Measurements from ENCODE around the gene PIP5KL1.

PIP5KL1 gene

DNA sequence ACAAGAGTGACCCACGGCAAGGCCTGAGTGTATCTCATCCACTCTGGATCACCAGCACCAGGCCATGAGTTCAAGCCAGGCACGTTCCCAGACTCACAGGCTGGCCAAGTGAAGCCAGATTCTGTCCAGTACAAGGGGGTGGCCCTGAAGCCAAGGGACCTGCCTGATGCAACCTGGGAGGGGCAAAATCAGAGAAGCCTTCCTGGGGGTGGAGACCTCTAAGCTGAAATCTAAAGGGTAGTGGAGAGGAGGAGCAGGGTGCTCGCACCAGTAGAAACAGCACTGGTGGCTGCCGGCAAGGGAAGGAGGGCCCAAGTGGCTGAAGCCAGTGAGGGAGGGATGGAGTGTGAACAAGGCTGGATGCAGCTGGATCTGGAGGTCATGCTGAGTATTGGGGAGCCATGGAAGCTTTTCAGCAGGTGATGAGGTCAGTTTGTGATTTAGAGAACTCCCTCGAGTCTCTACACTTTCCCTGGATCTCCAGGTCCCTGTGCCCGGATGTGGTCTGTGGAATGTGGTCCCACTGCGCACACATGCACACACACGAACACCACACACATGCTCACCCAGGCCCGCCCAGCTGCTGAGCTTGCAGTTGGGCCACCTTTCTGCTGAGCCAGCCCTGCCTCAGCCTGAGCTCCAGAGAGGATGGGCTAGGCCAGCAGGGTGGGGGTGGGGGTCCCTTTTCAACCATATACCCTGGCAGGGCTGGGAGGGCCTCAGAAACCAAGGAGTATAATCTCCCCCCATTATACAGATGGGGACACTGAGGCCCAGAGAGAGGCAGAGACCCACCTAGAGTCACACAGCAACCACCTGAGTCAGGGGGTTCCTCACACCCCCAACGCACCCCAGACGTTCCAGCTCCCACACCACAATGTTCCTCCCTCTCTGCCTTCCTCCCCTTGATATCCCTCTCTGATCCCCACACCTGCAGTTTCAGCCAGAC is 1.6 kb downstream of the PIP5KL1 start:
- DNase-seq = no peak

DNA sequence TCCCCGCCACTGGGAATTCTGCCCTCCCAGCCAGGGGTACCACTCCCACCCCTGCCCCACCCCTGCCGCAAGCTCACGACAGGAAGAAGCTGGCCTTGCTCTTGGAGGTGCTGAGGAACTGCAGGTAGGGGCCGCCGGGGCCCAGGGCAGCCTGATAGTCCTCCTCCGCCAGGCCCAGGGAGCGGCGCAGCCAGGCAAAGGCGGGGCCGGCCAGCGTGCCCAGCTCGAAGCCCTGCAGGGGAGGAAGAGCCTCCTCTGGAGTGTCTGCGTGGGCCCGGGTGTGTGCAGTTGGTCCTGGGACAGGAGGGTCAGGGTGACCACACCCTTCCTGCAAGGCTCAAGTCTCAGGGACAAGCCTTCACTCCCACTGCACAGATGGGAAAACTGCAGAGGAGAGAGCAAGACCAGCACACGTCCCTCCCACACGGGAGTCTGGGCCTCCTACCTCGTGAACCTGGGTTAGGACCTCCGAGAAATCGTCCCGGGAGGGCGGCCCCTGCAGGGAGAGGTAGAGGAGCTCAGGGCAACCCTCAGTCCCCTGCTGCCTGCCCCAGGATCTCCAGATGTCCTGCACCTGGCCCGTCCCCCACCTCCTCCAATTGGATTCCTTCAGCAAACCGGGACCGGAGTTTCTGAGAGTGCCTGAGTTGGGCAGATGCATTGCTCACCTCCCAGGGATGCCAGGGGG is 2.4 kb downstream of the PIP5KL1 start:
- no peak for DNase-seq

DNA sequence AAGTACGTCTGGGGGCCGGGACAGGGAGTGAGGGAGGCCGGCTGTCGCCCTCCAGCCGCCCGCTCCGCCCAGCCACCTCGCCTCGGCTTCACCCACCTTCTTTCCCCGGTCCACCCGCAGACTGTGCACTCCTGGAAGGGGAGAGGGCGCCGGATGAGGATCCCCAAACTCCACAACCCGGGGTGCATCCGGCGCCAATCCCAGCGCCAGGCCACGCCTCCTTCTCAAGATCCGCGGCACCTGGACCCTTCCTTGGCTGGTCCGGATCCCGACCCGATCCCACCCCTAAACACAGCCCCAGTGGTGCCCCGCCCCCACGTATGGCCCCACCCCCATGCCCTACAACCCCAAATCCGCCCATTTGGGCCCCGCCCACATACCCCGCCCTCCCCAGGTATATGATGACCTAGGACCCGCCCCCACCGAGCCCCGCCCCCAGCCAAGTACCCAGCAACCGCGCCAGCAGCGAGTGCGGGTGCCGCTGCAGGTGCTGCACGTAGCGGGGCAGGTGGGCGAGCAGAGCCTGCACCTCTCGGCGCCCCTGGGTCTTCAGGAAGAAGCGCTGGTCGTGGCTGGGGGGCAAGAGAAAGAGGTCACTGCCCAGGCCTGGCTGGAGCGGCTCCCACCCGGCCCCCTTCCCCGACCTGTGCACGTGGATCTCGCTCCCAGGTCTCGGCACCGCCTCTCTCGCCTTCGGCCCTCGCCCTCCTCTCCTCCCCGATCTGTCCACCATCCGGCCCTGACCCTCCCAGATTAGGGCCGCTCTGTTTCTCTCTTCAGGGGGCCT is 3.2 kb downstream of the PIP5KL1 start:
- DNase-seq = peak; percentile 70 to 76

DNA sequence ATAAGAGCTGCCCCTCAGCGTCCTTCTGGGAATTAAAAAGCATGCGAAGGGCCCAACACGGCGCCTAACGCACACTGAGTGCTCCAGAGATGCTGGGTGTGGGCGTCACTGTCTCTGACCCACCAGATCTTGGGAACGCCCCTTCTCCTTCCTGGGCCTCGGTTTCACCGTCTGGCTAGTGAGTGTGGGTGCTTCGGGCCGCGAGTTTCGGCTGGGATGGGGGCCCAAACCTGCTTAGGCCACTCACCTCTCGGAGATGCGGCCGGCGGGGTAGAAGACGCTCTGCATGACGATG is 3.7 kb downstream of the PIP5KL1 start:
- DNase-seq = peak in 1 of 2 donors; percentile 31

DNA sequence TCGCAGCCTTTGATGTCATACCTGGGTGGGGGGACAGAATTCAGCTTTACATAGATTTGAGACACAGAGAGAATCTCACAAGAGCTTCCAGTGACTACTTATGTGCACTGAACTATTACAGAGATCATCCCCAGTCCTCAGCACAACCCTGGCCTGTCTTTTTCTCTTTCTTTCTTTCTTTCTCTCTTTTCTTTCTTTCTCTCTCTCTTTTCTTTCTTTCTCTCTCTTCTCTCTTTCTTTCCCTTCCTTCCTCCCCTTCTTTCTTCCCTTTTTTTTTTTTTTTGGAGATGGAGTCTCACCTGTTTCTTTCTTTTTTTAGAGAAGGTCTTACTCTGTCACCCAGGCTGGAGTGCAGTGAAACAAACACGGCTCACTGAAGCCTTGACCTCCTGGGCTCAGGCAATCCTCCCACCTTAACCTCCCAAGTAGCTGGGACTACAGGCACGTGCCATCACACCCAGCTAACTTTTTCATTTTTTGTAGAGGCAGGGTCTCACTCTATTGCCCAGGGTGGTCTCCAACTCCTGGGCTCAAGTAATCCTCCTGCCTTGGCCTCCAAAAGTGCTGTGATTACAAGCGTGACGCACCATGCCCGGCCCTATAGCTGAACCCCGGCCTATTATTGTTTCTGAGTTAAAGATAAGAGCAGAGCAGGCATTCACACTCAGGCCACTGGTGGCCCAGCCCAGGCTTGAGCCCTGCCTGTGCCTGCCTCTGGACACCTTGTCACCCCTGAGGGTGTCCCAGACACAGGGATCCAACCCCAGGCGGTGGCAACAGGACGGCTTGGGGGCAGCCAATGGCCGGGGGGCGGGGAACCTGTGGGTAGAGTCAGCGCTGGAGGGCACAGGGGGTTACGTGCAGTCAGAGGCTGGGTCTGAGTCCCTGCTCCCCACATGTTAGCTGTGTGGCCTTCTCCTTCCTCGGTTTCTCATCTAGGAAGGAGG is 4.3 kb downstream of the PIP5KL1 start:
- no peak for DNase-seq

DNA sequence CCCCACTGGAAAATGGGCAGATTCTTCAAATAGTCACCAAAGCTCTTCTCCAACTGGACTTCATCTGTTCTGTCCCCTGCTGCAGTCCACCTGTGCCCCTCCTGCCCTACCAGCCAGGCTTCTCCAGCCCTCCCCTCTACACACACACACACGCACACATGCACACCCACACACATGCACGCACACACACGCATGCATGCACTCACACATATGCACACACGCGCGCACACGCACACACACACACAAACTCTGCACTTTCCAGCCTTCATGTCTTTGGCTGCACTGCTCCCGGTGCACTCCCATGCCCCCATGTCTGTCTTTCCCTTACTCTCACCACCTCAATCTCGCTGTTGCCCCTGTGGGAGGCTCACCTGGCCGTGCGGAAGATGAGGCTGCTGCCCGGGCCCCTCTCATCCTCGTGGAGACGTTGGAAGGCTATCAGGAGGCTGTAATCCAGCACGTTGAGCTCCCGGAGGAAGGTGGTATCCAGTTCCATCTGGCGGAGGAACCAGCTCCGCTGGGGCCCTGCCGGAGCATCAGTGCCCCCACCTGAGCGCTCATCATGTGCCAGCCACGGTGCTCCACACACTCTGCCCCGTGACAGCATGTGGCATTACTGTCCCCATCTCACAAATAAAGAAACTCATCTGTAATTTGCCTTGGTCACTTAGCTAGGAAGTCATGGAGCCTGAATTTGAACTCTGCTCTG is 5.7 kb downstream of the PIP5KL1 start:
- no peak for DNase-seq

DNA sequence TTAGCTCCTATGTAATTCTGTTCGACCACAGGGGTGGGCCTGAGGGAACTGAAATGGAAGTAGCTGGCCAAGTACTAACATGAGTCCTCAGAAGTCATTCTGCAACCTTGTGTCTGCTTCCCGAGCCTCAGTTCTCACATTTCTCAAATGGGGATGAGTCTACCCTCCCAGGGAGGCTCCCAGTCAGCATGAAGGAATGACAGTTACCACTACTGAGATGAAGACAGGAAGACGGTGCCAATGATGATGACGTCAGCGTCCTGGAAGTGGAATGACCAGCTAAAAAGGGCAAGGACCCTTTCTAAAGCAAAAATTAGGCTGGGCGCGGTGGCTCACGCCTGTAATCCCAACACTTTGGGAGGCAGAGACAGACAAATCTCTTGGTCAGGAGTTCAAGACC is 6.8 kb downstream of the PIP5KL1 start:
- no peak for DNase-seq

DNA sequence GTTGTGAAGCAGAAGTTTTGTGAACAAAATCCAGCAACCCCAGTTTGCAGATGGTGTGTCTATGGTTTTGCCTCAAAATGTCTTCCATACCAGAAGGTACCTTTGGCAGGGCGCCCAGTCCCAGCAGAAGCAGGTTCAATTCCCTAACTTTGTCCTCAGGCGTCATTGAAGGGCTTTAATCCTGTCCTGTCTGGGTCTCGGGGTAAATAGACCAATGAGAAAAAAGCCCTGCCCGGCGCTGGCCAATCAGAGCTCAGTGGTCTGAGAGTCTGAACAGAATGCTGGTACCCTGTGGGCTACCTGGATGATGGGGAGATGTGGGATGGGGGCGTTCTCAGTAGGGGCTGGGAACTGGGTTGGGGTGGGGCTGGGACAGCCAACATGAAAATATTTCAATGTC is 7.5 kb downstream of the PIP5KL1 start:
- no peak for DNase-seq

DNA sequence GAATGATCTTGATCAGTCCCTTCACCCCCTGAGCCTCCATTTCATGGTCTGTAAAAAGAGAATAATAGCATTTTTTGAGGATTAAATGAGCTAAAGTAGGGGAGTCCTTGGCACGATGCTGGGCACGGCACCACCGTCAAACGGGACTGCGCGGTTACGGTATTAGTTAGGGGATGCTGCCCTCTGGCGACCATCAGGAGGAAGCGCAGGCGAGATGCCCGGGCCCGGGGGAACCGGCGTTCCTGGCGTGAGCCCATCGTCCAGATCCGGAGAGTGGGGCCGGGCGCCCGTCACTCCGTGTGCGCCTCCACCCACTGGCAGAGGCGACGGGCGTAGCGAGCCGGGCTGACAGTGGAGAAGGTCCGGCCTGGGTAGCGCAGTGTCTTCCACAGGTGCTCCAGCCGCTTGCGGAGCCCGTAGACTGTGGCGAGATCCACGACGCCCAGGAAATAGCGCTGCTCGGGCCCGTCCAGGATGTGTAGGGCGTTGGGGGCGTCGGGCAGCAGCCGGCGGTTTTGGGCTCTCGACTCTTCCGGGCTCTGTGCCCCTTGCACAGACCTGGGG is 8.9 kb downstream of the PIP5KL1 start:
- peak; percentile 85 to 87 for DNase-seq

DNA sequence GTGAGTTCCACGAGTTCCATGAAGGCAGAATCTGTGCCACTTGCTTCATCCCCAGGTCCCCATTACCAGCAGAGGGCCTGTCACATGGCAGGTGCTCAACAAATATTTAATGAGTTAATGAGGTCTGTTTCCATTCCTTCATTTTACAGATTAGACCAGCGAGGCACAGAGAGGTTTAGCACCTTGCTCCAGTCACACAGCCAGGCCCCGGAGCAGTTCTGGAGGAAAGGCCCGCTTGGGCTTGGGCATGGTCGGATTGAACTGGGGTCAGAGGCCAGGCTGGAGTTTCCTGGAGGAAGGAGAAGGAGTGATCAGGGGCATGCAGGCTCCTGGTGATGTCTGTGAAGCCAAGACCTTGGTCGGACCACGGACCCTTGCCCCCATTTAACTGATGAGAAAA is 9.8 kb downstream of the PIP5KL1 start:
- DNase-seq = no peak

DNA sequence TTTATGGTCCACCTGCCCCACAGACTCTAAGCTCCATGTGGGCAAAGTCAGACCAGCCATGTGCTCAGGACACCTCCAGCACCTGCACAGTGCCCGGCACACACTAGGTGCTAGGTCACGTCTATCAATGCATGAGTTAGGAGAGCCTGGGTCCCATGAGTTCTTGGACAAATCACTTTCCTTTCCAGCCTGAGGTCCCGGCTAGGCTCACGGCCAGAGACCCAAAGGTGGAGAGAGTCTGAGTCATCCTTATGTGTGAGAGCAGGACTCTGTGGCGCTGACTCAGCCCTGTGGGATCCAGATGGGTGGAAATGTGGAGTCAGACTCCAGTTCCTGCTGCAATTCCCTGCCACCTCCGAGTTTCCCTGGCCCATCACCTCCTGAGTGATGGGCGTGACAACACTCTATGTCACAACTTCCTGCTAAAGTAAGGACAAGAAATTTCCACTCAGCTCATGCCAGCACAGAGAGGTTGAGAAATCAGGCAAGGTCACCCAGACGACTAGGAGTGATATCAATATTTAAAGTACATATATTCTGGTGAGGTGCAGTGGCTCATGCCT is 11.2 kb downstream of the PIP5KL1 start:
- DNase-seq = peak in 1 of 2 donors; percentile 36

DNA sequence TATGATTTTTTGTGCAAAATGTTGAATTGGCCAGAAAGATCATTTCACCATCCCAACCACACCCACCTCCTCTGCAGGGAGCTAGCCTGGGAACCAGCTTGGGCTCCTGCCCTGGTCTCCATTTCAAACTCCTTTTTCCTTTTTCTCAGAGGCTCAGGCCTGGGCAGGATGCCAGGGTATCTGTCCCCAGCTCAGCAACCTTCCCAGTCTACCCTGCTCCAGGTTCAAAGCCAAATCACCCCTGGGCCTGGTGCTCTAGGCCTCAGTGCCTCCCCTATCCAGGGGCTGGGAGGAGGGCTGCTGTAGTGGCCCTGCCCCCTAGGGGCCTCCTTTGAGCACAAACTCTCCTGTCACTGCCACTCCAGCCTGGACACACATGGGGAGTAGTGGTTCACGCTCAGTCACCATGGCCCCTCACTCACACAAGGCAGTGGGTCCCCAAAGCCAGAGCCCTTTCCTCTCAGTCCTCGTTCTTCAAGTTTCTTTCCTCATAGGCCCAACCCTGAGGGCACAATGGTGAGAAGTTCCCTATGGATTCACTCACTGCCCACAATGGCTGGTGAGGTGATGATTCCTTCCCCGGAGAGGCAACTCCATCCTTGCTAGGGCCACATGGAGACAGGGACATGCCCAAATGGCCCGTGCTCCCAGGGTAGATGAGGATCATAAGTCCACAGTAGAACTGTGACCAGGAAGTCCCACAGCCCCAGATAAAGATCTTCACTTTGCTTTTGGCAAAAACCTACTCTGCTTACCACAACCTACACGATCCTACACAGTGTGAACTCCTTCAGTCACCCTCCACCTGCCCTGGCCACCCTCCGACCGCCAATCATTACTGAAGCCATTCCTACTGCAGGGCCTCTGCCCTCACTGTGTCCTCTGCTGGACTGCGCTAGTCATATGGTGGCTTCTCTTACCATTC is 12.1 kb downstream of the PIP5KL1 start:
- no peak for DNase-seq

DNA sequence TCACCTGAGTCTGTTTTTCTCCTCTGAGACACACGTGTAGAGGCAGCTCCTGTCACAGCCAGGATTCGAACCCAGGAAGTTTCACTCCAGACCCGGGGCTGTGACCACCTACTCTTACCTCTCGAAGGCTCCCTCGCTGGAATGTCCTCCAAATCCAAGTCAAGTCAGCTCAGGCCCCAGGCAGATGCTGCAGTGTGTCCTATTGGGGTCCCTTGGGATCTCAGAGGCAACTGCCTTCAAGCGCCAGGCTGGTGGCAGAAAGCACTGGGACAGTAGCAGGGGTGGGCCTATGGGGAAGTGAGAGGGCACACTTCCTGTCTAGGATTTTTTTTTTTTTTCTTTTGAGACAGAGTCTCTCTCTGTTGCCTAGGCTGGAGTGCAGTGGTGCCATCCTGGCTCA is 13.0 kb downstream of the PIP5KL1 start:
- no peak for DNase-seq

DNA sequence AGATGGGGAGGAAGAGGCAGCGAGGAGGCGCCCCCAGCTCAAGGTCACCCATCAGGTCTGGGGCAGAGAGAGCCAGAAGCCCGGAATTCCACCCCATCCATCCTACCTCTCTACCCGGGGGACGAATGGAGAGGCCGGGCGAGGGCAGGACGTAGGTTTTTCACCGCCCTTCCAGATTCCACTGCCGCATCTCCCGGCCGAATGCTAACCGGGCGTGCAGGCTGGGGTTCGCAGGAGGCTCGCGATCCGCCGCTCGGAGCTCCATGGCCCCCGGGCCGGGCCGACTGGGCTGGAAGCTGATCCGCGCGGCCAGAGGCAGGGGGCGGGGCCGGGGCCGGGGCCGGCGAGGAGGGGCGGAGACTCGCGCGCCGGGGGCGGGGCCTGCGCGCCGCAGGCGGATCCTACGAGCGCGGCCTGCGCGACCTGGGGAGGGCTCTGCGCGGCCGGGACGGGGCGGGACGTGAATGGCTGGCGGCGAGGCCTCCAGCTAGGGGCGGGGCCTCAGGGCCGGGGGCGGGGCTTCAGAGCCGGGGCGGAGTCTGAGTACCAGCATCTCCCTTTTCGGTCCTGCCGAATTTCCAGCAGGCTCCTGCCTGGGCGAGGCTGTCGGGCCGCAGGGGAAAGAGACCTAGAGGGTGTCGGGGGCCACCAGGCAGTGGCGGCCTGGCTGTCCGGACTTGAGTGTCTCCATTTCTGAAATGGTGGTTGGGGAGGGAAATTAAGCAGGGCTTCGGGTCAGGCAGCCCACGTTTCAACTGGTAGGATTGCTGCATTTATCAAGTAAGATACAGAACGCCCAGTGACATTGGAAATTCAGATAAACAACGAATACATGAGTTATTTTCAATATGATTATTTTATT is 13.6 kb downstream of the PIP5KL1 start, which contains the start of gene ST6GALNAC4:
TSS of gene ST6GALNAC4 (minus strand) at position 322 of the 862 bp plus-strand sequence. CDS start 622 bp downstream, outside the sequence.
- peak; percentile 97 for DNase-seq

DNA sequence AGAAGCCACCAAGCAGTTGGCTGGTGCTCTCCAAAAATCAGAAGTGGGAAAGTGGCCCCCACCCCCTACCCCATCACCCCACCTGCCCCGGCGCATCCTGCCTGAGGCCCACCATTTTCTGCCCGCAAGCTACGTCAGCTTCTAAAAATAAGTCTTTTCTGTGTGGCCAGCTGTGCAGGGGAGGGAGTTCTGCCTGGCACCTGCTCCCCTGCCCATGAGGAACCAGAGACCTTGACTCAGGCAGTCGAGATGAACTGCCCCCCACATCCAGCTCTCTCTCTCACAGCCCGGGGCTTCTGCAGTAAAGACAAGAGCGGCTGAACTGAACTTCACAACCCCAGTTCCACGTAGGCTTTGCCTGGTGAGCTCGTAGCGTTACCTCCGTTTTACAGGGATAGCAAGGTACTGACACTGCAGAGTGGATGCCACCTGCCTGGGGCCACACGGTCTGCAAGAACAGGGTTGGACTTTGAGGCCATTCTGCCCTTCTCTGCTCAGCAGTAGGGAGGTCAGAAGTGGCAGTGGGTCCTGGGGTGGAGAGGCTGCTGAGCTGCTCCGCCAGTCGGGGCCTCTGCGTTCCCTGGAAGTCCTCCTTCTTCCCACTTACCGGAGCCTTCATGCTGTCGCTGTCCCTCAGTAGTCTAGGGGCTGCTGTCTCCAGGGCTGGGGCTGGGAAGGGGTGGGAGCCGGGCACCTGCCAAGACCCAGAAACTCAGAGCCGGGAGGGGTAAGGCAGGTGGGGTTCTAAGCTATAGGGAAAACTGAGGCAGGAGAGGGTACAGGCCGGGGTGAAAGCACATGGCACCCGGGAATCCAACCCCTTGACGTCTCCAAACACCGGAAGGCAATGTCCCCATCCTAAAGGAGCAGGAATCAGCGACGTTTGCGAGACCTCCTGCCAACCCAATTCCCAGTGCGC is 14.5 kb downstream of the PIP5KL1 start:
- peak; percentile 16 to 22 for DNase-seq

DNA sequence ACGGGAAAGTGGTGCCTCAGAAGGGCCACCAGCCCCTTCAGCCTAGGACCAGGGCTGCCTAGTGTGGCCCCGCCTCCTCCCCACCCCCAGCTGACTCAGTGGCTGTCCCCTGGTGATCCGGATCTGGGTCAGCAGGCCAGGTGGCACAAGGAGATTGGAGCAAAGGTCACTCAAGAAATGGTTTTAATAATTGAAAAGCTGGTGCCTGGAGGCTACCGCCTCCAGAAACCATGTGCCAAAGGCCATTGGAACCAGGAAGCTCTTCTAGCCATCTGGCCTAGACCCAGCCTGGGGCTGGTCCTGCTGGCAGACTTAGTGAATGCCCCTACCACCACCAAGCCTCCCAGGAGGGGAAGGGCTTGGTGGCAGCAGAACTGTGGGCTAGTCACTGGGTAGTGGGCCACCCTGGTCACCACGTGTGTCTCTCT is 15.2 kb downstream of the PIP5KL1 start:
- DNase-seq = peak; percentile 16 to 25

DNA sequence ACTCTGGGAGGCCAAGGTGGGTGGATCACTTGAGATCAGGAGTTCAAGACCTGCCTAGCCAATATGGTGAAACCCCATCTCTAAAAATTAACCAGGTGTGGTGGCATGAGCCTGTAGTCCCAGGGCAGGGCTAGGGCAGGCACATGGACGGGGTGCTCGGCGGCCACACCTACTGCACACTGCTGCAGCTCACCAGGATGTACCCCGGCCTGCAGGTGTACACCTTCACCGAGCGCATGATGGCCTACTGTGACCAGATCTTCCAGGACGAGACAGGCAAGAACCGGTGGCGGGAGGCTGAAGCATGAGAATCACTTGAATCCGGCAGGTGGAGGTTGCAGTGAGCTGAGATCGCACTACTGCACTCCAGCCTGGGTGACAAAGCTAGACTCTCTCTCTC is 16.9 kb downstream of the PIP5KL1 start:
- no peak for DNase-seq

Data from stimulated activated CD4-positive, alpha-beta T cell treated with anti-CD3 and anti-CD28 coated beads, Interleukin-2, amount 100 ng/mL, for 24 hours (primary cell).